H1 (cell line): ENCODE data around the gene CST1. TPM values are rescaled to one million over a fixed set of nuclear protein-coding genes. Genes with fewer than 3 reads are reported as not detected.
"Not testable (repeated sequence)": the region's sequence is repeated elsewhere in the genome, so short reads cannot be mapped to it uniquely, and the experiment has no call there.

Experiments used
- CTCF ChIA-PET: fragments of 300-600 bp; sonication (Branson Sonifier 250); formaldehyde crosslinking; loops from one replicate; lab custom pipeline; 2021; ENCODE audit not compliant: partially characterized antibody; lab: Charles Lee
- POLR2A ChIA-PET: fragments of 300-600 bp; sonication (Branson Sonifier 250); formaldehyde crosslinking; loops from one replicate; lab custom pipeline; 2021; ENCODE audit warnings: inconsistent platforms; ENCODE audit not compliant: partially characterized antibody; lab: Charles Lee
- DNase-seq, 2 experiments: peaks; one replicate each; pipeline versions ENCODE4 v3.0.0 to v3.0.0-alpha.2; 2010 to 2022; ENCODE audit warnings: low spot score in 2 of 2, low read depth in 1 of 2, mixed read lengths in 1 of 2
- FAIRE-seq: peaks from 2 replicates; lab custom pipeline; 2011; peaks lifted over from hg19 to GRCh38; lab: Jason Lieb, UNC
- H2AFZ ChIP-seq: 2 replicates; pipeline ENCODE4 v1.8.1; 2012; ENCODE audit warnings: low read length, inconsistent platforms
- H2AK5ac ChIP-seq: 2 replicates; pipeline ENCODE4 v1.6.1; 2013; ENCODE audit warnings: low read depth, low read length
- H2BK120ac ChIP-seq: replicated peaks from 2 replicates; pipeline ENCODE3; 2013; ENCODE audit warnings: low read depth, low read length, inconsistent platforms
- H2BK12ac ChIP-seq: 2 replicates; pipeline ENCODE4 v1.6.1; 2013; ENCODE audit warnings: low read depth, low read length
- H2BK15ac ChIP-seq: 2 replicates; pipeline ENCODE4 v1.6.1; 2013; ENCODE audit warnings: low read length
- H2BK20ac ChIP-seq: 2 replicates; pipeline ENCODE4 v1.6.1; 2013; ENCODE audit warnings: low read length
- H2BK5ac ChIP-seq: 2 replicates; pipeline ENCODE4 v1.6.1; 2013; ENCODE audit warnings: low read depth, low read length
- H3K14ac ChIP-seq: 2 replicates; pipeline ENCODE4 v1.6.1; 2013; ENCODE audit warnings: inconsistent platforms; ENCODE audit not compliant: insufficient read length
- H3K18ac ChIP-seq: 2 replicates; pipeline ENCODE4 v1.6.1; 2013; ENCODE audit warnings: low read length; ENCODE audit errors: extremely low read depth
- H3K23ac ChIP-seq: 2 replicates; pipeline ENCODE4 v1.6.1; 2013; ENCODE audit warnings: inconsistent platforms; ENCODE audit not compliant: insufficient read length
- H3K23me2 ChIP-seq: 2 replicates; pipeline ENCODE4 v1.6.1; 2013; ENCODE audit warnings: low read depth, low read length
- H3K27ac ChIP-seq: 2 replicates; pipeline ENCODE4 v1.6.1; 2011; ENCODE audit warnings: low read depth, low read length, inconsistent platforms
- H3K27me3 ChIP-seq, 4 experiments: replicated peaks in 1 of 4; 1 replicate in 1 of 4; 2 replicates in 3 of 4; pipeline versions ENCODE4 v1.6.1 to v1.8.1; 2011 to 2013; ENCODE audit warnings: low read length in 3 of 4, mild to moderate bottlenecking in 3 of 4, inconsistent platforms in 2 of 4, mixed read lengths in 2 of 4, moderate library complexity in 1 of 4; ENCODE audit not compliant: control insufficient read depth in 3 of 4, insufficient read depth in 3 of 4; ENCODE audit errors: extremely low read depth in 1 of 4
- H3K36me3 ChIP-seq, 4 experiments: 2 replicates each; pipeline versions ENCODE4 v1.6.1 to v1.8.1; 2011 to 2013; ENCODE audit warnings: mild to moderate bottlenecking in 4 of 4, low read length in 3 of 4, moderate library complexity in 2 of 4, control low read depth in 1 of 4, inconsistent platforms in 1 of 4; ENCODE audit not compliant: insufficient read depth in 4 of 4, control insufficient read depth in 2 of 4
- H3K4ac ChIP-seq: replicated peaks from 2 replicates; pipeline ENCODE3; 2013; ENCODE audit warnings: low read length, low read depth, mixed read lengths, inconsistent platforms; ENCODE audit not compliant: insufficient read length
- H3K4me1 ChIP-seq, 4 experiments: replicated peaks in 1 of 4; 1 replicate in 1 of 4; 2 replicates in 3 of 4; pipeline versions ENCODE4 v1.6.1 to v1.8.1; 2011 to 2013; ENCODE audit warnings: low read length in 3 of 4, inconsistent platforms in 2 of 4, mixed read lengths in 1 of 4; ENCODE audit not compliant: insufficient read depth in 4 of 4, control insufficient read depth in 3 of 4
- H3K4me2 ChIP-seq, 2 experiments: 2 replicates each; pipeline versions ENCODE4 v1.6.1 to v1.8.1; 2011 to 2013; ENCODE audit warnings: low read depth in 2 of 2, low read length in 2 of 2, control low read depth in 1 of 2, inconsistent platforms in 1 of 2, mild to moderate bottlenecking in 1 of 2; ENCODE audit not compliant: insufficient read depth in 1 of 2
- H3K4me3 ChIP-seq, 4 experiments: fragments of 200-600, 300-600 bp in 1 of 4; sonication (generic), shearing (Covaris generic), sonication (Bioruptor Twin) in 1 of 4; 2 replicates each; pipeline versions ENCODE4 v1.5.1 to v1.8.1; 2011 to 2016; ENCODE audit warnings: low read length in 4 of 4, low read depth in 3 of 4, control low read depth in 2 of 4, inconsistent platforms in 2 of 4, mild to moderate bottlenecking in 2 of 4, mixed read lengths in 1 of 4, moderate library complexity in 1 of 4; ENCODE audit not compliant: insufficient read depth in 2 of 4; ENCODE audit errors: extremely low read depth in 1 of 4
- H3K56ac ChIP-seq: replicated peaks from 2 replicates; pipeline ENCODE3; 2013; ENCODE audit warnings: low read depth, mild to moderate bottlenecking, mixed read lengths, low read length, inconsistent platforms; ENCODE audit not compliant: insufficient read length
- H3K79me1 ChIP-seq: 2 replicates; pipeline ENCODE4 v1.6.1; 2013; ENCODE audit warnings: low read depth, low read length, control low read depth
- H3K79me2 ChIP-seq, 2 experiments: 2 replicates each; pipeline versions ENCODE4 v1.6.1 to v1.8.1; 2012 to 2013; ENCODE audit warnings: low read length in 2 of 2, mild to moderate bottlenecking in 2 of 2, inconsistent platforms in 1 of 2; ENCODE audit not compliant: insufficient read depth in 2 of 2, control insufficient read depth in 1 of 2
- H3K9ac ChIP-seq, 4 experiments: replicated peaks in 1 of 4; 1 replicate in 1 of 4; 2 replicates in 3 of 4; pipeline versions ENCODE4 v1.6.1 to v1.8.1; 2011 to 2013; ENCODE audit warnings: low read depth in 3 of 4, low read length in 3 of 4, control low read depth in 2 of 4, mild to moderate bottlenecking in 2 of 4, moderate library complexity in 2 of 4, inconsistent platforms in 1 of 4; ENCODE audit errors: extremely low read depth in 1 of 4
- H3K9me3 ChIP-seq, 2 experiments: 2 replicates each; pipeline versions ENCODE4 v1.6.1 to v1.8.1; 2012 to 2013; ENCODE audit warnings: mild to moderate bottlenecking in 2 of 2, moderate library complexity in 2 of 2, control low read depth in 1 of 2, inconsistent platforms in 1 of 2, low read depth in 1 of 2, low read length in 1 of 2, mixed read lengths in 1 of 2; ENCODE audit not compliant: insufficient read depth in 2 of 2
- H4K20me1 ChIP-seq, 2 experiments: replicated peaks in 1 of 2; 2 replicates each; pipeline versions ENCODE3 to v1.8.1; 2011 to 2013; ENCODE audit warnings: inconsistent platforms in 2 of 2, low read length in 2 of 2, mild to moderate bottlenecking in 1 of 2; ENCODE audit not compliant: insufficient read depth in 2 of 2, control insufficient read depth in 1 of 2
- H4K5ac ChIP-seq: 2 replicates; pipeline ENCODE4 v1.6.1; 2013; ENCODE audit warnings: low read length, low read depth, mixed read lengths, inconsistent platforms; ENCODE audit not compliant: insufficient read length
- H4K8ac ChIP-seq: 2 replicates; pipeline ENCODE4 v1.8.0; 2013; ENCODE audit warnings: mild to moderate bottlenecking, moderate library complexity, low read length, inconsistent platforms; ENCODE audit not compliant: insufficient read depth; ENCODE audit errors: extremely low read depth
- H4K91ac ChIP-seq: replicated peaks from 2 replicates; pipeline ENCODE3; 2013; ENCODE audit warnings: low read length, mixed read lengths, inconsistent platforms; ENCODE audit not compliant: insufficient read length
- WGBS, 2 experiments: shearing (Covaris generic) in 1 of 2; methylation state at CpG; one replicate each; pipeline versions ENCODE4 v1.1.6 to v1.1.7; 2013 to 2015; ENCODE audit warnings: low lambda C conversion rate in 2 of 2, mixed read lengths in 2 of 2, inconsistent platforms in 1 of 2, low coverage in 1 of 2, missing lambda C conversion rate in 1 of 2; ENCODE audit not compliant: insufficient replicate concordance in 2 of 2, insufficient coverage in 1 of 2, insufficient read length in 1 of 2; ENCODE audit errors: extremely low coverage in 1 of 2, missing lambda C conversion rate in 1 of 2; 5-methylcytosine and 5-hydroxymethylcytosine counted together
- polyA plus RNA-seq, 7 experiments: library from polyadenylated mRNA; depleted of rRNA in 3 of 7; stranded (reverse) in 5 of 7; unstranded in 2 of 7; fragments of >200 nt in 5 of 7; fragments of 200-250 nt in 2 of 7; gene quantifications; 1 replicate in 5 of 7; 2 replicates in 1 of 7; 4 replicates in 1 of 7; pipeline versions ENCODE4 v1.2.1 to v1.2.3, GENCODE V29; 2011 to 2013; ENCODE audit warnings: missing spikeins in 2 of 7, mixed read lengths in 2 of 7
- total RNA-seq: library from RNA; stranded (reverse); fragmentation: NEBNext Ultra II Directional; extraction: Animal tissue kit (Norgen Biotek cat#: 25700); gene quantifications from 2 replicates; pipeline ENCODE4 v1.2.1, GENCODE V29; 2021

CST1 gene
- total and polyA plus RNA-seq, 2 of the 8 experiments (the other 6 are each of a cell fraction or from before 2014, with no cell fraction given), result 2.3 to 2.9 TPM

GRCh38 chr20:23755131-23755611 is 4.4 kb upstream of the CST1 start:
- H2BK20ac ChIP-seq, H3K18ac ChIP-seq, FAIRE-seq, H2BK15ac ChIP-seq, H3K79me1 ChIP-seq, H3K9me3 ChIP-seq, H3K9ac ChIP-seq, H3K14ac ChIP-seq, H4K20me1 ChIP-seq, H3K27ac ChIP-seq, DNase-seq, H3K4me2 ChIP-seq, H2BK5ac ChIP-seq, H3K23ac ChIP-seq, H3K36me3 ChIP-seq, H3K4me1 ChIP-seq, H4K5ac ChIP-seq, H3K4me3 ChIP-seq, H3K56ac ChIP-seq, H3K79me2 ChIP-seq, POLR2A ChIA-PET, H2AK5ac ChIP-seq, H3K4ac ChIP-seq, H4K8ac ChIP-seq, H4K91ac ChIP-seq, H3K23me2 ChIP-seq, H2BK120ac ChIP-seq, H2AFZ ChIP-seq: not testable (repeated sequence)
- Histone ChIP-seq H3K27me3 (peaks cover 32 to 68% (median 56%) of the 10 kb centered on the region in 4 experiments), H2BK12ac (0 out of 2 replicates have a peak overlapping the region, but pooled peaks have one; percentile 17)
- CTCF ChIA-PET, result interaction anchor here (1.1 kb wide), 1 partner anchor 25 kb away, joined by 3 read pairs; no protein-coding TSS in a partner anchor
- WGBS, 2 experiments, result 83% methylated on average over 3 of the region's 3 CpGs; no CpG with 5 or more reads in 1 of the 2 experiments
